ENCODE data around the gene ANKRD13B.

- TF ChIP-seq CTCF (IDR thresholded peaks at IDR 0.05) (no peak), POLR2A (IDR thresholded peaks at IDR 0.05) (no peak)
Measured at GRCh38 chr17:29559640-29560039, 33.3 kb upstream of the ANKRD13B start.
